T1000 (cell line): ENCODE results near the gene THSD7A.

ENCODE experiments used
- DNase-seq: peaks from one replicate; lab custom pipeline; 2025; ENCODE audit warnings: mixed read lengths; lab: John Stamatoyannopoulos, UW

THSD7A gene

GRCh38 chr7:11810043-11810625 is 21.9 kb downstream of the THSD7A start:
- no peak for DNase-seq

- DNase-seq = no peak
Measured at GRCh38 chr7:11807000-11807399, 25.0 kb downstream of the THSD7A start.

GRCh38 chr7:11804621-11805020 is 27.4 kb downstream of the THSD7A start:
- no peak for DNase-seq

GRCh38 chr7:11795231-11795630 is 36.8 kb downstream of the THSD7A start:
- DNase-seq = no peak

GRCh38 chr7:11792166-11792565 is 39.8 kb downstream of the THSD7A start:
- no peak for DNase-seq

GRCh38 chr7:11788568-11788967 is 43.4 kb downstream of the THSD7A start:
- no peak for DNase-seq

GRCh38 chr7:11787534-11787933 is 44.5 kb downstream of the THSD7A start:
- no peak for DNase-seq

GRCh38 chr7:11786186-11786585 is 45.8 kb downstream of the THSD7A start:
- DNase-seq = no peak

- no peak for DNase-seq
Measured at GRCh38 chr7:11784769-11785536, 47.0 kb downstream of the THSD7A start.

GRCh38 chr7:11779864-11780674 is 51.9 kb downstream of the THSD7A start:
- DNase-seq = no peak

- no peak for DNase-seq
Measured at GRCh38 chr7:11776039-11776438, 56.0 kb downstream of the THSD7A start.

- DNase-seq = no peak
Measured at GRCh38 chr7:11775401-11775800, 56.6 kb downstream of the THSD7A start.

- no peak for DNase-seq
Measured at GRCh38 chr7:11768263-11768662, 63.7 kb downstream of the THSD7A start.

- no peak for DNase-seq
Measured at GRCh38 chr7:11767148-11767547, 64.8 kb downstream of the THSD7A start.

GRCh38 chr7:11760372-11760771 is 71.6 kb downstream of the THSD7A start:
- DNase-seq = no peak

- DNase-seq = no peak
Measured at GRCh38 chr7:11758627-11759111, 73.3 kb downstream of the THSD7A start.

- no peak for DNase-seq
Measured at GRCh38 chr7:11757153-11757552, 74.8 kb downstream of the THSD7A start.

- DNase-seq = no peak
Measured at GRCh38 chr7:11754933-11755332, 77.1 kb downstream of the THSD7A start.

GRCh38 chr7:11754123-11754522 is 77.9 kb downstream of the THSD7A start:
- DNase-seq = no peak

GRCh38 chr7:11753433-11753832 is 78.6 kb downstream of the THSD7A start:
- DNase-seq = no peak

GRCh38 chr7:11751807-11752389 is 80.1 kb downstream of the THSD7A start:
- DNase-seq = no peak

- no peak for DNase-seq
Measured at GRCh38 chr7:11751315-11751714, 80.7 kb downstream of the THSD7A start.
